Heart left ventricle (tissue), 13 donors: ENCODE data around the gene OR6V1.

Source experiments
- CTCF ChIP-seq, 12 donors: fragments of 200-600 bp; sonication (generic) in 4 of 12; IDR thresholded peaks; one replicate each; pipeline versions ENCODE4 v1.5.0 to v1.8.0; 2018 to 2022; ENCODE audit warnings: antibody characterized with exemption in 12 of 12, mild to moderate bottlenecking in 5 of 12
- POLR2A ChIP-seq, 2 donors: fragments of 450-650 bp; IDR thresholded peaks; one replicate each; pipeline ENCODE4 v1.6.1; 2017; ENCODE audit warnings: antibody characterized with exemption in 2 of 2, mild to moderate bottlenecking in 2 of 2, moderate library complexity in 2 of 2
- donor health status: ischemic (EF 13 %, LVEDD 7.1; RV severe dilation, severe dysfunction).
- donor health status: DM: no; HTN: yes; CAD: no.
- donor health status: DM: no; HTN: no; CAD: no.
- donor health status: ischemic (EF 25% LVEDD 6.9; RV normal size, moderate dysfunction).
- donor health status: ischemic (EF 25% LVEDD 5.7; RV mildly dilated, moderate dysfunction).
- donor health status: ischemic (EF 35%, LVEDD 5.7; RV mildly dilated, moderate dysfunction).
- donor health status: nonischemic (EF 11% LVEDD 7.7; RV severe dilation, severe dysfunction).
- donor health status: DM: yes; HTN: yes; CAD: no.
- donor health status: PGD.
- donor health status: ischemic (EF 29% LVEDD 5.4; RV normal size, mild dysfunction).
- donor health status: nonischemic (EF 23%, LVEDD 6.1; RV moderate dilation, normal function).

- no peak for TF ChIP-seq CTCF (IDR thresholded peaks at IDR 0.05)
- no peak for TF ChIP-seq POLR2A (IDR thresholded peaks at IDR 0.05)
Measured at GRCh38 chr7:143023047-143023446, 29.1 kb upstream of the OR6V1 start.
